Kidney epithelial cell (primary cell): ENCODE measurements around the gene BICDL2. TPM values are rescaled to one million over a fixed set of nuclear protein-coding genes. Genes with fewer than 3 reads are reported as not detected.
"Not testable (repeated sequence)": the region's sequence is repeated elsewhere in the genome, so short reads cannot be mapped to it uniquely, and the experiment has no call there.

ENCODE experiments used
- DNase-seq: peaks from one replicate; pipeline ENCODE4 v3.0.0-alpha.2; 2010; ENCODE audit warnings: low read depth
- H3K27me3 ChIP-seq: 2 replicates; pipeline ENCODE4 v1.6.0; 2011; ENCODE audit warnings: low read length; ENCODE audit not compliant: control insufficient read depth, insufficient read depth
- H3K36me3 ChIP-seq: 2 replicates; pipeline ENCODE4 v1.5.1; 2011; ENCODE audit warnings: low read length; ENCODE audit not compliant: control insufficient read depth, insufficient read depth
- H3K4me3 ChIP-seq: 2 replicates; pipeline ENCODE4 v1.5.1; 2011; ENCODE audit warnings: low read depth, mild to moderate bottlenecking, control low read depth, low read length
- CTCF ChIP-seq: IDR thresholded peaks from 2 replicates; pipeline ENCODE4 v1.5.1; 2011; ENCODE audit warnings: mild to moderate bottlenecking, moderate library complexity, low read length, control low read depth, inconsistent platforms; ENCODE audit not compliant: insufficient read depth, poor library complexity, severe bottlenecking
- total RNA-seq: library from RNA; depleted of rRNA; stranded (reverse); fragments of >200 nt; gene quantifications from 2 replicates; pipeline ENCODE4 v1.2.3, GENCODE V29; 2015

The BICDL2 gene
- total RNA-seq, 1 donor from 2014 or later, result 9.2 TPM

- TF ChIP-seq CTCF, result no peak
- H3K4me3 ChIP-seq, result peak overlapping the region; percentile 73
- no peaks in the 10 kb centered on the region for H3K27me3 ChIP-seq
- peaks cover 1% of the 10 kb centered on the region for H3K36me3 ChIP-seq
- peak; percentile 47 for DNase-seq
These were observed 22.4 kb upstream of the BICDL2 start for GRCh38 chr16:3059041-3059722.

DNA sequence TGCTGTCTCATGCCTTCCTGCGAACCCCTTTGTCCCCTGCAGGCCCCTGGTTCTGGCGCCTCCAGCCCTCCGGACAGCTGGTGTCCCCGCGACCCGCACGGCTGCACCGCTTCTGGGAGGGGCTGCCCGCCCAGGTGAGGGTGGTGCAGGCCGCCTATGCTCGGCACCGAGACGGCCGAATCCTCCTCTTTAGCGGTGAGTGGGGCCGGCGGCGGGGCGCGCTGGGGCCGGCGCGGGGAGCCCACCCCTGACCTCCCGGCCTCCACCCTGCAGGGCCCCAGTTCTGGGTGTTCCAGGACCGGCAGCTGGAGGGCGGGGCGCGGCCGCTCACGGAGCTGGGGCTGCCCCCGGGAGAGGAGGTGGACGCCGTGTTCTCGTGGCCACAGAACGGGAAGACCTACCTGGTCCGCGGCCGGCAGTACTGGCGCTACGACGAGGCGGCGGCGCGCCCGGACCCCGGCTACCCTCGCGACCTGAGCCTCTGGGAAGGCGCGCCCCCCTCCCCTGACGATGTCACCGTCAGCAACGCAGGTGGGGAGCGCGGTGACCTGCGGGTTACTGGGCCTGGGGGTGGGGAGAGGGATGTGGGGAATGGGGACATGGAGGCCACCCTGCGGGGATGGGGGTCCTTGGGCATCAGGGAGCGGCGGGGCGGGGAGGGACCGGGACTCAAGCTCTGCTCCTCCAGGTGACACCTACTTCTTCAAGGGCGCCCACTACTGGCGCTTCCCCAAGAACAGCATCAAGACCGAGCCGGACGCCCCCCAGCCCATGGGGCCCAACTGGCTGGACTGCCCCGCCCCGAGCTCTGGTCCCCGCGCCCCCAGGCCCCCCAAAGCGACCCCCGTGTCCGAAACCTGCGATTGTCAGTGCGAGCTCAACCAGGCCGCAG is 21.6 kb upstream of the BICDL2 start:
- no peak for DNase-seq
- peak overlapping the region; percentile 73 for H3K4me3 ChIP-seq
- peaks cover 1% of the 10 kb centered on the region for H3K36me3 ChIP-seq
- no peaks in the 10 kb centered on the region for H3K27me3 ChIP-seq
- TF ChIP-seq CTCF, result peak; percentile 46

DNA sequence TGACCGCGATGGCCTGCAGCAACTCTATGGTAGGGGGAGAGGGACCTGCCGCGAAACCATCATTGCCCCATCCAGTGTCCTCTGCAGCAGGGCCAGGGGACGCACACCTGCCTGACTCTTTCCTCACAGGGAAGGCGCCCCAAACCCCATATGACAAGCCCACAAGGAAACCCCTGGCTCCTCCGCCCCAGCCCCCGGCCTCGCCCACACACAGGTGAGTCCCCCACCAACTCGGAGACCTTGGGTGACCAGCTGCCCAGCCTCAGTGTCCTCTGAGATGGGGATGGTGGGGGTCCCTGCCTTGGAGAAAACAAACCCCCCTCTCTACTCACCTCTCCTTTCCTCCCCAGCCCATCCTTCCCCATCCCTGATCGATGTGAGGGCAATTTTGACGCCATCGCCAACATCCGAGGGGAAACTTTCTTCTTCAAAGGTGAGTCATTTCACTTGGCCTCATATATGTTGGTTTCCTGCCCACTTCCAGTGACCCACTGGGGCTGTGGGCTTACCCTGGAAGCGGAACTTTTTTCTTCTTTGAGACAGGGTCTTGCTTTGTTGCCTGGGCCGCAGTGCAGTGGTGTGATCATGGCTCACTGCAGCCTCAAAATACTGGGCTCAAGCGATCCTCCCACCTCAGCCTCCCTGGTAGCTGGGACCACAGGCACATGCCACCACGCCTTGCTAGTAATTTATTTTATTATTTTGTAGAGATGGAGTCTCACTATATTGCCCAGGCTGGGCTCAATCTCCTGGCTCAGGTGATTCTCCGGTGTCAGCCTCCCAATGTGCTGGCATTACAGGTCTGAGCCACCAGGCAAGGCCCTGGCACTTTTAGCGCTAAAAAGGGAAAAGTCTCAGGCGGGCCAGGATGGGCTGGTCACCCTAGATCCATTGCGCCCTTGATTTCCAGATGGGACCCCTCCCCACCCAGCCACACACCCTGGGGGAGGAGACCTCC is 20.7 kb upstream of the BICDL2 start:
- no peak for DNase-seq
- TF ChIP-seq CTCF, result no peak
- H3K4me3 ChIP-seq, result peak overlapping the region; percentile 73
- H3K36me3 ChIP-seq, result peaks cover 1% of the 10 kb centered on the region
- no peaks in the 10 kb centered on the region for H3K27me3 ChIP-seq

GRCh38 chr16:3056336-3057180 is 19.8 kb upstream of the BICDL2 start:
- H3K4me3 ChIP-seq, result no peak overlapping the region
- no peak for TF ChIP-seq CTCF
- no peak for DNase-seq
- H3K27me3 ChIP-seq, result no peaks in the 10 kb centered on the region
- H3K36me3 ChIP-seq, result peaks cover 1% of the 10 kb centered on the region

DNA sequence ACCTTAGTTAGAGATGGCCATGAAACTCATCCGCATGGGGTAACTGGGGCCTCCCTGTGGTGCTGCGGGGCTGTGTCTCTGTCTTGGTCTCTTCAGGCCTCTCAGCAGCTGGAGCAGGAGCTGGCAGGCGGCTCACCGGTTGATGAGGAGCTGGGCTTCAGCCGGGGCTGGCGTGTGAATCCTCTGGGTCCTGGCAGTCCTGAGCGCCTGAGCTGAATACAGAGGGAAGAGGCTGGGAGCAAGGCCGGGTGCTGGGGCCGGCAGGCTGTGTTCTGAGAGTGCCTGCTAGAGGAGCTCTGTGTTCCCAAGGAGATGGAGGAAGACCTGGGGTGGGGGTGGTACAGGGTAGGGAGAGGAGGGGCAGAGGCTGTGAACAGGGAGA is 19.0 kb upstream of the BICDL2 start:
- not testable (repeated sequence) for H3K27me3 ChIP-seq, DNase-seq, H3K36me3 ChIP-seq, H3K4me3 ChIP-seq
